Osteoblast (primary cell): ENCODE measurements around the gene HOXB3. TPM values are rescaled to one million over a fixed set of nuclear protein-coding genes. Genes with fewer than 3 reads are reported as not detected.

Source experiments
- DNase-seq: peaks from one replicate; pipeline ENCODE4 v3.0.0; 2011; ENCODE audit warnings: low spot score, mixed read lengths; ENCODE audit not compliant: insufficient read length; ENCODE audit errors: missing footprints
- H2AFZ ChIP-seq: 2 replicates; pipeline ENCODE4 v1.6.0; 2011; ENCODE audit warnings: mild to moderate bottlenecking, low read length
- H3K27ac ChIP-seq: 2 replicates; pipeline ENCODE4 v1.5.1; 2011; ENCODE audit warnings: mild to moderate bottlenecking, low read depth, low read length, moderate library complexity
- H3K27me3 ChIP-seq: 2 replicates; pipeline ENCODE4 v1.6.0; 2012; ENCODE audit warnings: mild to moderate bottlenecking, control low read depth, inconsistent platforms, low read length, moderate library complexity; ENCODE audit not compliant: insufficient read depth
- H3K36me3 ChIP-seq: 2 replicates; pipeline ENCODE4 v1.5.1; 2011; ENCODE audit warnings: mild to moderate bottlenecking, low read length, control low read depth, moderate library complexity; ENCODE audit not compliant: insufficient read depth
- H3K4me1 ChIP-seq: 2 replicates; pipeline ENCODE4 v1.5.1; 2011; ENCODE audit warnings: mild to moderate bottlenecking, low read length, control low read depth, moderate library complexity; ENCODE audit not compliant: insufficient read depth
- H3K4me2 ChIP-seq: 2 replicates; pipeline ENCODE4 v1.6.0; 2011; ENCODE audit warnings: mild to moderate bottlenecking, low read length; ENCODE audit not compliant: insufficient read depth
- H3K4me3 ChIP-seq: fragments of 200-600 bp; sonication (generic); 3 replicates; pipeline ENCODE4 v1.5.1; 2012; ENCODE audit warnings: mild to moderate bottlenecking, low read length, inconsistent platforms; ENCODE audit not compliant: insufficient read depth
- H3K79me2 ChIP-seq: 2 replicates; pipeline ENCODE4 v1.6.0; 2012; ENCODE audit warnings: mild to moderate bottlenecking, low read length, control low read depth, inconsistent platforms; ENCODE audit not compliant: insufficient read depth
- H3K9me3 ChIP-seq: 2 replicates; pipeline ENCODE4 v1.5.1; 2011; ENCODE audit warnings: low read depth, low read length, control low read depth
- H4K20me1 ChIP-seq: 2 replicates; pipeline ENCODE4 v1.6.0; 2012; ENCODE audit warnings: mild to moderate bottlenecking, low read length, control low read depth; ENCODE audit not compliant: insufficient read depth
- total RNA-seq: library from RNA; depleted of rRNA; stranded (reverse); fragments of >200 nt; gene quantifications from 2 replicates; pipeline ENCODE4 v1.2.3, GENCODE V29; 2012
- TF ChIP-seq, protein P1 (sequence below): IDR thresholded peaks from 2 replicates; pipeline ENCODE4 v1.5.1; 2011; ENCODE audit warnings: mild to moderate bottlenecking, low read depth, low read length, moderate library complexity; ENCODE audit errors: extremely low read depth

HOXB3 gene
- total RNA-seq, 1 donor: 1.8 TPM

- no peak for DNase-seq
- no peaks in the 10 kb centered on the region for H3K36me3 ChIP-seq
- TF ChIP-seq, protein P1, sequence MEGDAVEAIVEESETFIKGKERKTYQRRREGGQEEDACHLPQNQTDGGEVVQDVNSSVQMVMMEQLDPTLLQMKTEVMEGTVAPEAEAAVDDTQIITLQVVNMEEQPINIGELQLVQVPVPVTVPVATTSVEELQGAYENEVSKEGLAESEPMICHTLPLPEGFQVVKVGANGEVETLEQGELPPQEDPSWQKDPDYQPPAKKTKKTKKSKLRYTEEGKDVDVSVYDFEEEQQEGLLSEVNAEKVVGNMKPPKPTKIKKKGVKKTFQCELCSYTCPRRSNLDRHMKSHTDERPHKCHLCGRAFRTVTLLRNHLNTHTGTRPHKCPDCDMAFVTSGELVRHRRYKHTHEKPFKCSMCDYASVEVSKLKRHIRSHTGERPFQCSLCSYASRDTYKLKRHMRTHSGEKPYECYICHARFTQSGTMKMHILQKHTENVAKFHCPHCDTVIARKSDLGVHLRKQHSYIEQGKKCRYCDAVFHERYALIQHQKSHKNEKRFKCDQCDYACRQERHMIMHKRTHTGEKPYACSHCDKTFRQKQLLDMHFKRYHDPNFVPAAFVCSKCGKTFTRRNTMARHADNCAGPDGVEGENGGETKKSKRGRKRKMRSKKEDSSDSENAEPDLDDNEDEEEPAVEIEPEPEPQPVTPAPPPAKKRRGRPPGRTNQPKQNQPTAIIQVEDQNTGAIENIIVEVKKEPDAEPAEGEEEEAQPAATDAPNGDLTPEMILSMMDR: no peak
Observed at GRCh38 chr17:48625495-48626244, 35.6 kb upstream of the HOXB3 start.

GRCh38 chr17:48624544-48625494 is 34.8 kb upstream of the HOXB3 start:
- no peak for DNase-seq
- Histone ChIP-seq H3K79me2 (no peaks in the 10 kb centered on the region), H3K9me3 (no peaks in the 10 kb centered on the region), H3K27ac (no peak overlapping the region), H4K20me1 (peaks cover 7% of the 10 kb centered on the region), H3K4me2 (peak overlapping the region; percentile 7), H2AFZ (no peak overlapping the region), H3K4me1 (no peaks in the 10 kb centered on the region), H3K36me3 (no peaks in the 10 kb centered on the region), H3K4me3 (no peak overlapping the region), H3K27me3 (peaks cover 98% of the 10 kb centered on the region)
- TF ChIP-seq, protein P1: no peak

More at GRCh38 chr17:48625495-48626244, 35.6 kb upstream of the HOXB3 start:
- H2AFZ ChIP-seq: no peak overlapping the region
- H4K20me1 ChIP-seq: no peaks in the 10 kb centered on the region
- H3K9me3 ChIP-seq: no peaks in the 10 kb centered on the region
- H3K4me1 ChIP-seq: no peaks in the 10 kb centered on the region
- H3K27me3 ChIP-seq: peaks cover 98% of the 10 kb centered on the region
- no peak overlapping the region for H3K4me3 ChIP-seq
- H3K79me2 ChIP-seq: no peaks in the 10 kb centered on the region
- H3K27ac ChIP-seq: no peak overlapping the region
- H3K4me2 ChIP-seq: peak overlapping the region; percentile 13

- no peak for DNase-seq
- Histone ChIP-seq H3K4me2 (no peak overlapping the region), H3K36me3 (no peaks in the 10 kb centered on the region), H3K4me1 (no peaks in the 10 kb centered on the region), H3K27ac (no peak overlapping the region), H3K79me2 (no peaks in the 10 kb centered on the region), H3K27me3 (peaks cover 98% of the 10 kb centered on the region), H3K4me3 (no peak overlapping the region), H2AFZ (no peak overlapping the region), H3K9me3 (no peaks in the 10 kb centered on the region), H4K20me1 (peaks cover 7% of the 10 kb centered on the region)
- TF ChIP-seq, protein P1: no peak
Observed at GRCh38 chr17:48624118-48624517, 34.1 kb upstream of the HOXB3 start.

- H3K4me2 ChIP-seq: no peak overlapping the region
- no peak overlapping the region for H2AFZ ChIP-seq
- no peak overlapping the region for H3K4me3 ChIP-seq
- H3K9me3 ChIP-seq: no peaks in the 10 kb centered on the region
- no peak for DNase-seq
- peaks cover 7% of the 10 kb centered on the region for H4K20me1 ChIP-seq
- peaks cover 98% of the 10 kb centered on the region for H3K27me3 ChIP-seq
- H3K36me3 ChIP-seq: no peaks in the 10 kb centered on the region
- no peak overlapping the region for H3K27ac ChIP-seq
- TF ChIP-seq, protein P1: no peak
- H3K79me2 ChIP-seq: no peaks in the 10 kb centered on the region
- no peaks in the 10 kb centered on the region for H3K4me1 ChIP-seq
Observed at GRCh38 chr17:48623583-48623982, 33.5 kb upstream of the HOXB3 start.
